Mammary epithelial cell (primary cell): Measurements from ENCODE around the gene ALDH1B1.

ENCODE experiments used
- EZH2 ChIP-seq: IDR thresholded peaks from 2 replicates; pipeline ENCODE4 v1.6.1; 2012; ENCODE audit warnings: low read length, inconsistent platforms, borderline replicate concordance
- TF ChIP-seq, protein P1 (sequence below), 2 donors: IDR thresholded peaks in 1 of 2; conservative IDR thresholded peaks in 1 of 2; 2 replicates each; pipeline ENCODE4 v1.5.1; 2011 to 2012; ENCODE audit warnings: inconsistent platforms in 2 of 2, low read length in 2 of 2, mild to moderate bottlenecking in 2 of 2, control low read depth in 1 of 2, low read depth in 1 of 2; ENCODE audit not compliant: insufficient read depth in 1 of 2; ENCODE audit errors: extremely low read depth in 1 of 2

DNA sequence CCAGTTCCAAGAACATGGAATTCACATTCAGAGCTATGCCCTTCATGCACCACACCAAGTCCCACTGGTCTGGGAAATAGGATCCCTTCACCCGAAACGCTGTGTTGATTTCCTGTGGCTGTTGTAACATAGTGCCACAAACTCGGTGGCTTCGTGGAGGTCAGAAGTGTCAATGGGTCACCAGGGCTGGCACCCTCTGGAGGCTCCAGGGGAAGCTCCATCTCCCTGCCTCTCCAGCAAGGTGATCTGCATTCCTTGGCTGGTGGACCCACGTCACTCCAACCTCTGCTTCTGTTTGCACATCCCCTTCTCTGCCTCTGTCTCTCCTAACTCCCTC lies 28.9 kb upstream of the ALDH1B1 start:
- no peak for TF ChIP-seq EZH2
- TF ChIP-seq, protein P1, sequence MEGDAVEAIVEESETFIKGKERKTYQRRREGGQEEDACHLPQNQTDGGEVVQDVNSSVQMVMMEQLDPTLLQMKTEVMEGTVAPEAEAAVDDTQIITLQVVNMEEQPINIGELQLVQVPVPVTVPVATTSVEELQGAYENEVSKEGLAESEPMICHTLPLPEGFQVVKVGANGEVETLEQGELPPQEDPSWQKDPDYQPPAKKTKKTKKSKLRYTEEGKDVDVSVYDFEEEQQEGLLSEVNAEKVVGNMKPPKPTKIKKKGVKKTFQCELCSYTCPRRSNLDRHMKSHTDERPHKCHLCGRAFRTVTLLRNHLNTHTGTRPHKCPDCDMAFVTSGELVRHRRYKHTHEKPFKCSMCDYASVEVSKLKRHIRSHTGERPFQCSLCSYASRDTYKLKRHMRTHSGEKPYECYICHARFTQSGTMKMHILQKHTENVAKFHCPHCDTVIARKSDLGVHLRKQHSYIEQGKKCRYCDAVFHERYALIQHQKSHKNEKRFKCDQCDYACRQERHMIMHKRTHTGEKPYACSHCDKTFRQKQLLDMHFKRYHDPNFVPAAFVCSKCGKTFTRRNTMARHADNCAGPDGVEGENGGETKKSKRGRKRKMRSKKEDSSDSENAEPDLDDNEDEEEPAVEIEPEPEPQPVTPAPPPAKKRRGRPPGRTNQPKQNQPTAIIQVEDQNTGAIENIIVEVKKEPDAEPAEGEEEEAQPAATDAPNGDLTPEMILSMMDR (conservative IDR thresholded peaks at IDR 0.05 in 1 of 2, IDR thresholded peaks at IDR 0.05 in 1 of 2; ENCODE audit: extremely low read depth in 1 of 2, insufficient read depth in 1 of 2, low read depth in 1 of 2, low read length in 2 of 2), result no peak
